Suprapubic skin (tissue), 4 donors: Measurements from ENCODE around the gene DEPDC5. TPM values are rescaled to one million over a fixed set of nuclear protein-coding genes. Genes with fewer than 3 reads are reported as not detected.

Experiments used
- DNase-seq, 2 donors: peaks; one replicate each; pipeline ENCODE4 v3.0.0-alpha.2; 2019; ENCODE audit warnings: low spot score in 2 of 2
- H3K27ac ChIP-seq: fragments of 200-600 bp; sonication (generic); one replicate; pipeline ENCODE4 v1.5.1; 2019
- H3K27me3 ChIP-seq: fragments of 200-600 bp; sonication (generic); one replicate; pipeline ENCODE4 v1.5.1; 2019
- H3K36me3 ChIP-seq: fragments of 200-600 bp; sonication (generic); one replicate; pipeline ENCODE4 v1.5.1; 2019
- H3K4me1 ChIP-seq: fragments of 200-600 bp; sonication (generic); one replicate; pipeline ENCODE4 v1.5.1; 2019
- H3K4me3 ChIP-seq: fragments of 200-600 bp; sonication (generic); one replicate; pipeline ENCODE4 v1.5.1; 2019; ENCODE audit warnings: mild to moderate bottlenecking
- H3K9me3 ChIP-seq: fragments of 200-600 bp; sonication (generic); one replicate; pipeline ENCODE4 v1.5.1; 2019
- EP300 ChIP-seq: sonication (generic); formaldehyde crosslinking; IDR thresholded peaks from one replicate; pipeline ENCODE4 v1.6.1; 2017; ENCODE audit warnings: antibody characterized with exemption
- POLR2A ChIP-seq, 2 donors: fragments of 450-650 bp; IDR thresholded peaks; one replicate each; pipeline ENCODE4 v1.6.1; 2017; ENCODE audit warnings: antibody characterized with exemption in 2 of 2, mild to moderate bottlenecking in 2 of 2, moderate library complexity in 2 of 2
- POLR2AphosphoS5 ChIP-seq, 3 donors: sonication (generic); formaldehyde crosslinking; IDR thresholded peaks; one replicate each; pipeline ENCODE4 v1.6.1; 2017; ENCODE audit warnings: antibody characterized with exemption in 3 of 3
- WGBS: methylation state at CpG from one replicate; pipeline ENCODE4 v1.1.5; 2018; 5-methylcytosine and 5-hydroxymethylcytosine counted together
- total RNA-seq, 4 donors: library from RNA; depleted of rRNA; stranded (reverse); fragments of >200 nt; gene quantifications; one replicate each; pipeline ENCODE4 v1.1.0, GENCODE V29; 2016
- TF ChIP-seq, protein P1 (sequence below), 2 donors: fragments of 200-600 bp in 1 of 2; fragments of 450-650 bp in 1 of 2; sonication (generic) in 1 of 2; IDR thresholded peaks; one replicate each; pipeline ENCODE4 v1.5.1; 2016 to 2019; ENCODE audit warnings: antibody characterized with exemption in 2 of 2, mild to moderate bottlenecking in 1 of 2, moderate library complexity in 1 of 2

DEPDC5 gene
- total RNA-seq, 4 donors from 2014 or later: 10.2 to 35.6 (median 15.5) TPM

- Histone ChIP-seq H3K36me3 (peaks cover 37% of the 10 kb centered on the region), H3K4me1 (no peaks in the 10 kb centered on the region), H3K27ac (no peak overlapping the region), H3K9me3 (no peaks in the 10 kb centered on the region), H3K27me3 (no peaks in the 10 kb centered on the region), H3K4me3 (no peak overlapping the region)
- no peak for DNase-seq
- TF ChIP-seq EP300: no peak
- TF ChIP-seq, protein P1, sequence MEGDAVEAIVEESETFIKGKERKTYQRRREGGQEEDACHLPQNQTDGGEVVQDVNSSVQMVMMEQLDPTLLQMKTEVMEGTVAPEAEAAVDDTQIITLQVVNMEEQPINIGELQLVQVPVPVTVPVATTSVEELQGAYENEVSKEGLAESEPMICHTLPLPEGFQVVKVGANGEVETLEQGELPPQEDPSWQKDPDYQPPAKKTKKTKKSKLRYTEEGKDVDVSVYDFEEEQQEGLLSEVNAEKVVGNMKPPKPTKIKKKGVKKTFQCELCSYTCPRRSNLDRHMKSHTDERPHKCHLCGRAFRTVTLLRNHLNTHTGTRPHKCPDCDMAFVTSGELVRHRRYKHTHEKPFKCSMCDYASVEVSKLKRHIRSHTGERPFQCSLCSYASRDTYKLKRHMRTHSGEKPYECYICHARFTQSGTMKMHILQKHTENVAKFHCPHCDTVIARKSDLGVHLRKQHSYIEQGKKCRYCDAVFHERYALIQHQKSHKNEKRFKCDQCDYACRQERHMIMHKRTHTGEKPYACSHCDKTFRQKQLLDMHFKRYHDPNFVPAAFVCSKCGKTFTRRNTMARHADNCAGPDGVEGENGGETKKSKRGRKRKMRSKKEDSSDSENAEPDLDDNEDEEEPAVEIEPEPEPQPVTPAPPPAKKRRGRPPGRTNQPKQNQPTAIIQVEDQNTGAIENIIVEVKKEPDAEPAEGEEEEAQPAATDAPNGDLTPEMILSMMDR (IDR thresholded peaks at IDR 0.05): no peak
- TF ChIP-seq POLR2A (IDR thresholded peaks at IDR 0.05): no peak
- no peak for TF ChIP-seq POLR2AphosphoS5 (IDR thresholded peaks at IDR 0.05)
- WGBS: 91% methylated on average over 5 of the region's 5 CpGs
These were observed 156.2 kb downstream of the DEPDC5 start for GRCh38 chr22:31909977-31910376.

DNA sequence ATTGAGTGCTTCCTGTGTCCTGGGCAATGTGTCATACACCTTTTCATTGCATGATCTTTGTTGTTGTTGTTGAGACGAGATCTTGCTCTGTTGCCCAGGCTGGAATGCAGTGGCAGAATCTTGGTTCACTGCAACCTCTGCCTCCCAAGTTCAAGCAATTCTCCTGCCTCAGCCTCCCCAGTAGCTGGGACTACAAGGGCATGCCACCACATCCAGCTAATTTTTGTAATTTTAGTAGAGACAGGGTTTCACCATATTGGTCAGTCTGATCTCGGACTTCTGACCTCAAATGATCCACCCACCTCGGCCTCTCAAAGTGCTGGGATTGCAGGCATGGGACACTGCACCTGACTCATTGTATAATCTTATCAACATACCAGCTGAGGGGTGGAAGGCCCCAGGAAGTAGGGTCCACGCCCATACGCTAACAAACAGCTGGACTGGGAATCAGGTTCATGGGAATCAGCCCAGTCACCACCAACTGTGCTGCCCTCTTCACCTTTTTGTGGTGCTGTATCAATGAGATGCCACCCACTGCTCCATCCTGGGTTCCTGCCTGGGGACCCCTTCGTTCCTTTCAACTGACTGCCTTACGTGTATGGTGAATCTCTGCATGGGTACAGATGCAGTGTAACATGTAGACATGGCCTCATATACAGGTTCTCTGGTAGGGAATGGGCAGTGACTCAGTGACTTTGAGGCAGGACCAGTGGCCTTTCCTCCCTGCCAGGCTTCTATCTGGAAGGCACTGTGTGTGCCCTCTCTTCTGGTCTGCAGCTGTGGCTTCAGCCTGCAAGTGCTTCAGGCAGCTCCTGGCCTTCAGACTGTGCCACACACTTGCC, 158.0 kb downstream of the DEPDC5 start:
- Histone ChIP-seq H3K36me3 (peaks cover 19% of the 10 kb centered on the region), H3K9me3 (no peaks in the 10 kb centered on the region), H3K4me1 (no peaks in the 10 kb centered on the region), H3K27me3 (no peaks in the 10 kb centered on the region), H3K27ac (no peak overlapping the region), H3K4me3 (no peak overlapping the region)
- no peak for DNase-seq
- 95% methylated on average over 7 of the region's 7 CpGs for WGBS
- TF ChIP-seq, protein P1 (IDR thresholded peaks at IDR 0.05): no peak
- no peak for TF ChIP-seq EP300
- TF ChIP-seq POLR2AphosphoS5 (IDR thresholded peaks at IDR 0.05): no peak
- no peak for TF ChIP-seq POLR2A (IDR thresholded peaks at IDR 0.05)

- no peaks in the 10 kb centered on the region for H3K4me1 ChIP-seq
- H3K4me3 ChIP-seq: no peak overlapping the region
- no peak for TF ChIP-seq POLR2AphosphoS5 (IDR thresholded peaks at IDR 0.05)
- TF ChIP-seq POLR2A (IDR thresholded peaks at IDR 0.05): no peak
- no peak for TF ChIP-seq EP300
- TF ChIP-seq, protein P1 (IDR thresholded peaks at IDR 0.05): no peak
- 82% methylated on average over 1 of the region's 1 CpG for WGBS
- peaks cover 13% of the 10 kb centered on the region for H3K36me3 ChIP-seq
- no peaks in the 10 kb centered on the region for H3K27me3 ChIP-seq
- no peaks in the 10 kb centered on the region for H3K9me3 ChIP-seq
- no peak overlapping the region for H3K27ac ChIP-seq
- no peak for DNase-seq
These were observed 158.6 kb downstream of the DEPDC5 start for GRCh38 chr22:31912407-31912743.

DNA sequence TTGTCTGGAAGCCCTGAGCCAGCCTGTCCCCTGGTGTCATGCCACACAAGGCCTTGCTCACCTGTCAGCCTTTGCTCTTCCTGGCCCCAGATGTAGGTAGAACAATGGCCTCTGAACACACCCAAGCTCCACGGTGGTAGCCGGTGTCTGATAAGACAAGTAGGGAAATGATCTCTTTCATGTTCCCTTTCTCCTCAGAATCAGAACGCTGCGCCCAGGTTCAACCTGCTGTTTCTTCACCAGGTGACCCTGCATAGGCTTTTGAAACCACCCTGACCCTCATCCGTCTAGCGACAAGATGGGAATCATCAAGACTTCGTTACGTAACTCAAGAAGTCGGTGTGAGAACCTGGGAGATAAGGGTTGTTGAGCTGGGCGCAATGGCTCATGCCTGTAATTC, 161.8 kb downstream of the DEPDC5 start:
- no peak overlapping the region for H3K4me3 ChIP-seq
- WGBS: 92% methylated on average over 10 of the region's 10 CpGs
- H3K27me3 ChIP-seq: no peaks in the 10 kb centered on the region
- TF ChIP-seq, protein P1 (IDR thresholded peaks at IDR 0.05): no peak
- TF ChIP-seq POLR2AphosphoS5 (IDR thresholded peaks at IDR 0.05) (no peak), EP300 (no peak), POLR2A (IDR thresholded peaks at IDR 0.05) (no peak)
- no peaks in the 10 kb centered on the region for H3K36me3 ChIP-seq
- H3K4me1 ChIP-seq: no peaks in the 10 kb centered on the region
- no peak overlapping the region for H3K27ac ChIP-seq
- no peaks in the 10 kb centered on the region for H3K9me3 ChIP-seq
- DNase-seq: no peak

DNA sequence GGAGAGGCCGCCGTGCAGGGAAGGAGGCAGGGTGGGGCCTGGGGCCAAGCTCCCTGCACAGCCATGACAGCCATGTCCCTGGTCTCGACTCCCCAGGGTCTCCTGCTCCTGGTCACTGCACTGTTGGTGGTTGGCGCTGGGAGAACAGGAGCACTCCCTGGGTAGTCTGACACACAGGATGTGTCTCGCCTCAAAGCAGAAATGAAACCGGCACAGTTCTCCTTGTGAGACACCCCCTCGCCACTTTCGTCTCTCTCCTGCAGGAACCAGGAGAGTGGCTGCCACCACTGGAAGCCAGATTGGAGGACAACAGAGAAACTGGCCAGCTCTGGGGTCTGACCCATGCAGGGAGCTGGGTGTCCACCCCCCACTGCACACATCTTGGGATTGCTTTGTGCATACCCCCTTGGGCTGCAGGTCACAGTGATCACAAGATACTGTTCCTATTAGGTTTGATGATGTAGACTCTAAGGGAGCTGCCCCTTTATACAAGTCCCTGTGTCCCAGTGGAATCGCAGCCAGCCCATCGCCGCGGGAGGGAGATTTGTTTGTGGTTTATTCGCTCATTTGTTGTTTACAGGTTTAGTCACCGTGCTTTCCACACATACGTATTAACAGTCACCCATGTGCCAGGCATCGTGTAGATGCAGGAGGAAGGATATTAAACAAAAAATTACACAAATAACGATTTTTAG, 163.6 kb downstream of the DEPDC5 start:
- H3K9me3 ChIP-seq: no peaks in the 10 kb centered on the region
- H3K4me3 ChIP-seq: no peak overlapping the region
- no peak for TF ChIP-seq POLR2A (IDR thresholded peaks at IDR 0.05)
- no peak for TF ChIP-seq EP300
- no peak for TF ChIP-seq POLR2AphosphoS5 (IDR thresholded peaks at IDR 0.05)
- TF ChIP-seq, protein P1 (IDR thresholded peaks at IDR 0.05): no peak
- no peaks in the 10 kb centered on the region for H3K4me1 ChIP-seq
- no peaks in the 10 kb centered on the region for H3K27me3 ChIP-seq
- 76% methylated on average over 15 of the region's 17 CpGs for WGBS
- no peak for DNase-seq
- H3K36me3 ChIP-seq: no peaks in the 10 kb centered on the region
- H3K27ac ChIP-seq: no peak overlapping the region
